ENCODE measurements around the gene EIF4G1. TPM values are rescaled to one million over a fixed set of nuclear protein-coding genes. Genes with fewer than 3 reads are reported as not detected.

Gene EIF4G1
- polyA plus RNA-seq, 3 donors: 13.9 to 119 (median 24.2) TPM

GRCh38 chr3:184305577-184305976 is 8.8 kb upstream of the EIF4G1 start:
- no peak overlapping the region for H3K4me3 ChIP-seq (replicated peaks in 1 of 3; ENCODE audit: low read depth in 2 of 3, low read length in 3 of 3)
- H3K4me1 Mint-ChIP-seq: peaks cover 2% of the 10 kb centered on the region
- peaks cover 7% of the 10 kb centered on the region for H4K20me1 ChIP-seq (ENCODE audit: insufficient read depth, low read length)
- H3K4me1 ChIP-seq (ENCODE audit: control insufficient read depth in 1 of 2, insufficient read depth in 2 of 2, low read length in 2 of 2): no peaks in the 10 kb centered on the region
- H3K36me3 ChIP-seq (replicated peaks in 1 of 2; ENCODE audit: control insufficient read depth in 1 of 2, insufficient read depth in 2 of 2, low read length in 2 of 2): peaks cover 79 to 87% of the 10 kb centered on the region in 2 donors
- WGBS (ENCODE audit: insufficient coverage): 67% methylated on average over 1 of the region's 1 CpG
- no peaks in the 10 kb centered on the region for H3K27me3 ChIP-seq (ENCODE audit: control insufficient read depth in 2 of 2, insufficient read depth in 2 of 2, low read length in 2 of 2)
- H3K4me2 ChIP-seq (replicated peaks; ENCODE audit: extremely low read depth, low read length, poor library complexity, severe bottlenecking): no peak overlapping the region
- H3K27ac ChIP-seq (ENCODE audit: low read depth in 1 of 2, low read length in 2 of 2): no peak overlapping the region
- H3K9me3 ChIP-seq (replicated peaks in 1 of 2; ENCODE audit: control insufficient read depth in 1 of 2, insufficient read depth in 1 of 2, low read length in 2 of 2): no peaks in the 10 kb centered on the region
- peak; percentile 28 for TF ChIP-seq CTCF (IDR thresholded peaks at IDR 0.05)
- H3K4me3 Mint-ChIP-seq: no peak overlapping the region
- H3K27me3 Mint-ChIP-seq (ENCODE audit: low read depth in 3 of 3): no peaks in the 10 kb centered on the region
- intact Hi-C loops (cut with micrococcal nuclease): no loop called here
- DNase-seq: no peak
- H3K36me3 Mint-ChIP-seq: peaks cover 81 to 91% of the 10 kb centered on the region in 2 donors
- no peak overlapping the region for H3K9ac ChIP-seq (ENCODE audit: insufficient read depth, low read length, poor library complexity, severe bottlenecking)
- H3K27ac Mint-ChIP-seq: peak overlapping the region in 3 of 7 donors; percentile 17 to 88 (median 21)
- no peaks in the 10 kb centered on the region for H3K9me3 Mint-ChIP-seq
- H2AFZ ChIP-seq (ENCODE audit: insufficient read depth, low read depth, low read length, poor library complexity, severe bottlenecking): no peak overlapping the region
- H3K79me2 ChIP-seq (ENCODE audit: insufficient read depth, low read length): peaks cover 15% of the 10 kb centered on the region

- no peak overlapping the region for H3K4me2 ChIP-seq (replicated peaks; ENCODE audit: extremely low read depth, low read length, poor library complexity, severe bottlenecking)
- no peaks in the 10 kb centered on the region for H3K9me3 ChIP-seq (replicated peaks in 1 of 2; ENCODE audit: control insufficient read depth in 1 of 2, insufficient read depth in 1 of 2, low read length in 2 of 2)
- H3K36me3 ChIP-seq (replicated peaks in 1 of 2; ENCODE audit: control insufficient read depth in 1 of 2, insufficient read depth in 2 of 2, low read length in 2 of 2): peaks cover 74 to 78% of the 10 kb centered on the region in 2 donors
- DNase-seq: no peak
- H3K27ac ChIP-seq (ENCODE audit: low read depth in 1 of 2, low read length in 2 of 2): no peak overlapping the region
- H3K27me3 ChIP-seq (ENCODE audit: control insufficient read depth in 2 of 2, insufficient read depth in 2 of 2, low read length in 2 of 2): no peaks in the 10 kb centered on the region
- H3K4me3 ChIP-seq (replicated peaks in 1 of 3; ENCODE audit: low read depth in 2 of 3, low read length in 3 of 3): no peak overlapping the region
- no peak overlapping the region for H3K4me3 Mint-ChIP-seq
- H3K4me1 ChIP-seq (ENCODE audit: control insufficient read depth in 1 of 2, insufficient read depth in 2 of 2, low read length in 2 of 2): no peaks in the 10 kb centered on the region
- peak overlapping the region in 3 of 7 donors; percentile 2 to 62 (median 26) for H3K27ac Mint-ChIP-seq
- no peak overlapping the region for H3K9ac ChIP-seq (ENCODE audit: insufficient read depth, low read length, poor library complexity, severe bottlenecking)
- H3K27me3 Mint-ChIP-seq (ENCODE audit: low read depth in 3 of 3): no peaks in the 10 kb centered on the region
- no peak overlapping the region for H2AFZ ChIP-seq (ENCODE audit: insufficient read depth, low read depth, low read length, poor library complexity, severe bottlenecking)
- peaks cover 74 to 82% of the 10 kb centered on the region in 2 donors for H3K36me3 Mint-ChIP-seq
- H3K79me2 ChIP-seq (ENCODE audit: insufficient read depth, low read length): peaks cover 6% of the 10 kb centered on the region
- TF ChIP-seq CTCF (IDR thresholded peaks at IDR 0.05): no peak
- no peaks in the 10 kb centered on the region for H3K9me3 Mint-ChIP-seq
- 100% methylated on average over 3 of the region's 4 CpGs for WGBS (ENCODE audit: insufficient coverage)
- intact Hi-C loops (cut with micrococcal nuclease): no loop called here
- no peaks in the 10 kb centered on the region for H3K4me1 Mint-ChIP-seq
- H4K20me1 ChIP-seq (ENCODE audit: insufficient read depth, low read length): peaks cover 7% of the 10 kb centered on the region
Observed at GRCh38 chr3:184306341-184306972, 7.9 kb upstream of the EIF4G1 start.

All from CD14-positive monocyte (primary cell).